Measurements from ENCODE around the gene GSTO1.
A peak's percentile ranks its signal among the peaks of the same experiment; 100 is the strongest.

Gene GSTO1

DNA sequence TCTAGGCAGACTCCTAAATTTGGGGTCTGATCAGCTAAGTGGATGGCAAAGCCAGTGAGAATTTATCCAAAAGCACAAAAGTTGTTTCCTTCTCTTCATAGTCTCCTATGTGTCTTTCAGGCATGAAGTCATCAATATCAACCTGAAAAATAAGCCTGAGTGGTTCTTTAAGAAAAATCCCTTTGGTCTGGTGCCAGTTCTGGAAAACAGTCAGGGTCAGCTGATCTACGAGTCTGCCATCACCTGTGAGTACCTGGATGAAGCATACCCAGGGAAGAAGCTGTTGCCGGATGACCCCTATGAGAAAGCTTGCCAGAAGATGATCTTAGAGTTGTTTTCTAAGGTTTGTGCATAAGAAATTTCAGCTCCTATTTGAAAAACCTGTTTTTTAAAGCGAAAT lies 4.8 kb downstream of the GSTO1 start:
- H3K27ac Mint-ChIP-seq: peak overlapping the region; percentile 97

DNA sequence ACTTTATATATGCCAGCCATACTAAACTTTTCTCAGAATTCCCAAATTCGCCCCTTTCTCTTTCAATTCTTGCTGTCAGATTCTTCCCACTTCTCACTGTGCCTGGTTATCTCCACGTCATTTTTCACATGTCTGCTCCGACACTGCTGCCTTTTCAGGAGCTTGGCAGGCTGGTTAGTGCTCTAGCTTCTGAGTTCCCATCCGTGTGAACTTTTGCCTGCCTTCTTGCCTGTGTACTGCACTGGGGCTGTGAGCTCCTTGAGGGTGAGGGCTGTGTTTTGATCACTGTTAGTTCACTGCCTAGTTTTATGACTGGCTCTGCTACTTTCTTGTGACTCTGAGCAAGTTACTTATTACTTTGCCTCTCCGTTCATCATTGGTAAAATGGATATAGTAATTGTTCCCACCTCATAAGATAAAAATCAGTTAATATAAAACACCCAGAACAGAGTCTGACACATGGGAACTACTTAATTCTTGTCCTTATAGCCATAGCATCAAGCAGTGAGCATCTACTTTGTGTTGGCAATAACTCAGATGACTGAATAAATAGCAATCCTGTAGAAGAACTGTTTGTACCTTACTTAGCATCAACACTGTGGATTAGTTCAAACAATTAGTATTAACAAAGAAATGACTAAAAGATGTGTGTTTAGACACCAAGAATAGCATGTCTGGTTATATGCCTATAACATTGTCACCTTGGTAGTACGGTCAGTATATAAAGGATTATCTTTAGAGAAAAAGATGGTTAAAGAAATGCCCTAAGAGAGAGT lies 5.5 kb downstream of the GSTO1 start:
- Mint-ChIP-seq H3K9me3 (no peaks in the 10 kb centered on the region), H3K36me3 (peaks cover 38% of the 10 kb centered on the region), H3K27me3 (no peaks in the 10 kb centered on the region), H3K4me1 (peaks cover 77% of the 10 kb centered on the region), H3K4me3 (peak overlapping the region; percentile 81), H3K27ac (peak overlapping the region; percentile 97)

More for the DNA sequence above, 4.8 kb downstream of the GSTO1 start:
- H3K4me3 Mint-ChIP-seq: peak overlapping the region; percentile 81
- no peaks in the 10 kb centered on the region for H3K9me3 Mint-ChIP-seq
- peaks cover 37% of the 10 kb centered on the region for H3K36me3 Mint-ChIP-seq
- peaks cover 73% of the 10 kb centered on the region for H3K4me1 Mint-ChIP-seq
- H3K27me3 Mint-ChIP-seq: no peaks in the 10 kb centered on the region

DNA sequence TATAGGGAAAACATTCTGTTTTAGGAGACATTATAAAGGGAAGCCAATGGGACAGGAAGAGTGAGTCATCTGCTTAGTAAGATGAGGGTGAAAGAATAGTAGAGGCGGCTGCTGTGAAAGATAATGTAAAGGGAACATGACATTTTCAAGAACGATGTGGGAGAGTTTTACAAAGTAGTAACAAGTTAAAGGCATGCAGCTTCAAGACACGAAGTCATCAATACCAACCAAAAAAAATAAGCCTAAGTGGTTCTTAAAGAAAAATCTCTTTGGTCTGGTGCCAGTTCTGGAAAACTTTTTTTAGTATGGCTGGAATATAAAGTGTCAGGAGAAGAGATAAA lies 6.1 kb downstream of the GSTO1 start:
- H3K4me1 Mint-ChIP-seq: peaks cover 81% of the 10 kb centered on the region
- H3K9me3 Mint-ChIP-seq: no peaks in the 10 kb centered on the region
- peaks cover 43% of the 10 kb centered on the region for H3K36me3 Mint-ChIP-seq
- no peaks in the 10 kb centered on the region for H3K27me3 Mint-ChIP-seq
- peak overlapping the region; percentile 97 for H3K27ac Mint-ChIP-seq
- peak overlapping the region; percentile 81 for H3K4me3 Mint-ChIP-seq

DNA sequence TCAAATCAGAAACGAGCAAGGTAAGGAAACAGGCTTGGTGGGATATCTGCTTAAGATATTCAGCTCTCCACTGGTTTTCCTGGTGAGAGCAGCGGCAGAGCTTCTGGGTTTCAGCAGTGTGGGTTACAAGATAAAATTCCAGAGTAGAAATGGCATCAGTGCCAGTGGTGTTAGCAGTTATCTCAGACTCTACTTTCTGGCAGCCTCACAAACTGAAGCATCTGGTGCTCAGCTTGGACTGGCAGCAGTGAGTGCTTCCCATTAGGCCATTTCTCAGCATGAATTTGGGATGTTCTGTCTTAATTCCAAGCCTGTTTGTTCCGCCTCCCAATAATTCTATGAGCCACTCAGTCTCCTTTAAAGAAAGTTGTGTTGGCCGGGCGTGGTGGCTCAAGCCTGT lies 7.4 kb downstream of the GSTO1 start:
- H3K4me1 Mint-ChIP-seq: peaks cover 79% of the 10 kb centered on the region
- H3K27me3 Mint-ChIP-seq: no peaks in the 10 kb centered on the region
- H3K4me3 Mint-ChIP-seq: peak overlapping the region; percentile 81
- H3K27ac Mint-ChIP-seq: peak overlapping the region; percentile 97
- peaks cover 50% of the 10 kb centered on the region for H3K36me3 Mint-ChIP-seq
- no peaks in the 10 kb centered on the region for H3K9me3 Mint-ChIP-seq

DNA sequence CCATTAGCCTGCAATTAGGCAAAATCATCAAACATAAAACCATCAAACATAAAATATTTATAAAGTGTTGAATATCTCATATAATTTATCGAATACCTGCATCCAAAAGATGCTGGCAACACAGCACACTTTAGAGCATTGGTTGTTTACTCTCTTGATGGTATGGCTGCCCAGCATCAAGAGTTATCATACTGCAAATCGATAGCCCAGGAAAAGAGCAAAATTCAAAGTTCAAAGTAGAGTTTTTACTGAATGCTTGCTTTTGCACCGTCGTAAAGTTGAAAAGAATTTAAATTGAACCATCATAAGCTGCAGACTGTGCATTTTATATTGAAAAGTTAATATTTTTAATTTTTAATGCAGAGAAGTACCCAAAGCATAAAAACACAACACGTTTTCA lies 10.1 kb downstream of the GSTO1 start:
- Mint-ChIP-seq H3K9me3 (no peaks in the 10 kb centered on the region), H3K27ac (peak overlapping the region; percentile 38), H3K4me3 (no peak overlapping the region), H3K4me1 (peaks cover 66% of the 10 kb centered on the region), H3K27me3 (no peaks in the 10 kb centered on the region), H3K36me3 (peaks cover 42% of the 10 kb centered on the region)

DNA sequence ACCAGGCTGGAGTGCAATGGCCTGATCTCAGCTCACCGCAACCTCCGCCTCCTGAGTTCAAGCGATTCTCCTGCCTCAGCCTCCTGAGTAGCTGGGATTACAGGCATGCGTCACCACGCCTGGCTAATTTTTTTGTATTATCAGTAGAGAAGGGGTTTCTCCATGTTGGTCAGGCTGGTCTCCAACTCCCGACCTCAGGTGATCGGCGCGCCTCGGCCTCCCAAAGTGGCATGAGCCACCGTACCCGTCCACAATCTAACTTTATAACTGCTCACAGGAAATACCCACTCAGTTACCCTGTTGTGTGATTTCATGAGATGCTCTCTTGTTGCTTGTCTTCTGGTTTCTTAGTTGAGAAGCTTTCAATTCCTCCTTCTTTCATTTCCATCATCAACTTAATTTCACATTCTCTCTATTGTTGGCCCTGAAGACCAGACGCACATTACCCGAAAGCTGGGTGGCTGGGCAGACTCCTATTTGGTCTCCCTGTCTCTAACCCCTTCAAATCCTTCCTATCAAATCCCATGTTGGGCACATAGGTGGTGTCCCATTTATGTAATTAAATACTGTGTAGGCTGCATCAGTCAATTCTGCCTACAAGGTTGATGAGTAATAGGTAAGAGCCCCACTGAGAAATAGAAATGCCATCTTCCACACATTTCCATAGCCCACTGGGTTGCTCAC lies 13.2 kb downstream of the GSTO1 start:
- H3K9me3 Mint-ChIP-seq: no peaks in the 10 kb centered on the region
- peak overlapping the region; percentile 98 for H3K27ac Mint-ChIP-seq
- peak overlapping the region; percentile 92 for H3K4me3 Mint-ChIP-seq
- no peaks in the 10 kb centered on the region for H3K27me3 Mint-ChIP-seq
- peaks cover 45% of the 10 kb centered on the region for H3K4me1 Mint-ChIP-seq
- peaks cover 28% of the 10 kb centered on the region for H3K36me3 Mint-ChIP-seq

DNA sequence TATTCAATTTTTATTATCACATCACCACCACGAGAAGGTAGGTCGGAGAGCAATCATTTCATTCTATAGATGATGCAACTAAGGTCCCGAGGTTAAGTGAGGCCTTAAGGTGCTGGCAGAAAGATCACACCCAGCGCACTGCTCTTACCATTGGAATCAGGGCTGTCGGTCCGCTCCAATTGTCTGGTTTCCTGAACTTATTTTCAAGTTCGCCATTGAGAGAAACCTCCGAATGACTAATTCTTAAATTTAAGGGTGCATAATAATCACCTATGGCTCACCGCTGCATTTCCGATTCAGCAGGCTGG lies 13.7 kb downstream of the GSTO1 start:
- no peaks in the 10 kb centered on the region for H3K9me3 Mint-ChIP-seq
- H3K27me3 Mint-ChIP-seq: no peaks in the 10 kb centered on the region
- peak overlapping the region; percentile 98 for H3K27ac Mint-ChIP-seq
- peaks cover 28% of the 10 kb centered on the region for H3K36me3 Mint-ChIP-seq
- peaks cover 45% of the 10 kb centered on the region for H3K4me1 Mint-ChIP-seq
- peak overlapping the region; percentile 92 for H3K4me3 Mint-ChIP-seq

DNA sequence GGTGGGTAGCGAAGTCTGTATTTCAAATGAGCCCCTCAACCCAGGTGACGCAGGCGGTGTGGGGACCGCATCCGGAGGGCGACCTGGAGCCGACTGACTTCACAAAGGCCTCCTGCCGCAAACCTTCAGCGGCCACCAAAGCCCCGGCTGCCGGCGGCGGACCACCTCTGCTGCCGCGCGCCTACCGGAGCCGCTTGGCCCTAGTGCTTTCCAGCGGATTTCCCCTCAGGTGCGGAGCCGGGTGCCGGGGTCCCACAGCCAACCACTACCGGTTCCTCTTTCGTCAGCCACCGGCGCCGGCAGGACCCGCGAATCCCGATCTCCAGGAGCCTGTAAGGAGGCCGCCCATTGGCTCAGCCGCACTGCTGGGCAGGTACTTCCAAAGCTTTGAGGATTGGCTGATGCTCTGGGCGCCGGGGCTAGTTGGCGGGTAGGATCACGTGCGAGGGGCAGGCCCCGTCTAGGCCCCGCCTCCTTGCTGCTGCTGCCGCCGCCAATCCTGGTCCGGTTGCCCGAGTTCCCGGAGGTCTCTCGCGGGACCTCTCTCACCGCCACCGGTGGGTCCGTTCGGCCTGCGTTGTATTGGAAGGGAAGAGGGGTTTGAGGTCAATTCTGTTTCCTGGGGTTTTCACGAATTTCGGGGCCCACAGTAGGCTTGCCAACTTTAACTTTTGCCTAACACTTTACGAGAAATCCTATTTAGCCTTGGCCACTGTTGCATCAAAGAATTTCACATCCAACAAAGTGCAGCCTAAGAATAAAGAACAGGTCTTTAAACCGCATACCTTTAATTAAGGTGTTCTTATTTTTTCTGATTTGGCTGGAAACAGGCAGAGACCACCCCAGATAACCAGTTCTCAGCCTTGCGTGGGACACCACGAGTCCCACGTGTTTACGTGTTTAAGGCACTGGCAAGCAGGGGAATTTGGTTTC lies 14.3 kb downstream of the GSTO1 start, which contains the start of gene GSTO2:
Gene GSTO2 (plus strand): TSS at position 472 of the 933 bp plus-strand sequence. CDS start 5,732 bp downstream, outside the sequence.
- Mint-ChIP-seq H3K27ac (peak within 1 kb of the TSS; percentile 98), H3K4me3 (peak within 1 kb of the TSS; percentile 92), H3K4me1 (peaks cover 41% of the 10 kb centered on the region), H3K9me3 (no peaks in the 10 kb centered on the region), H3K36me3 (peaks cover 24% of the 10 kb centered on the region), H3K27me3 (no peaks in the 10 kb centered on the region)

DNA sequence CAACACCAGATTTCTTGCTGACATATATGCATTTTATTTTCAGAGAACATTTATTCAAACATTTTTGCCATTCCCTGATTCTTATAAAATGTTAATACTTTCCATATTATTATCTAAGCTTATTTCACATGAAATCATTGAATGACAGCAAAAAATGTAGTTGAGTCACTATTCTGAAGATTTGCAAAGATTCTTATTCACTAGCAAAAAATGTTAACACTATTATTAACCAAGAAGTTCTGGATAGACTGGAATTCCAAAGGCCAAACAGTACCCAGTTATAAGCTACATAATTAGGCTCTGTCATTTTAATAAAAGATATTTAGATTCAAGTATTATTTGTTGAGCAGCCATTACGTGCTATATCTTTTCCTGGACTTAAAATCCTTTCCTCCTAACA lies 18.6 kb downstream of the GSTO1 start:
- Mint-ChIP-seq H3K36me3 (no peaks in the 10 kb centered on the region), H3K9me3 (no peaks in the 10 kb centered on the region), H3K4me1 (peaks cover 8% of the 10 kb centered on the region), H3K4me3 (no peak overlapping the region), H3K27ac (no peak overlapping the region), H3K27me3 (no peaks in the 10 kb centered on the region)

DNA sequence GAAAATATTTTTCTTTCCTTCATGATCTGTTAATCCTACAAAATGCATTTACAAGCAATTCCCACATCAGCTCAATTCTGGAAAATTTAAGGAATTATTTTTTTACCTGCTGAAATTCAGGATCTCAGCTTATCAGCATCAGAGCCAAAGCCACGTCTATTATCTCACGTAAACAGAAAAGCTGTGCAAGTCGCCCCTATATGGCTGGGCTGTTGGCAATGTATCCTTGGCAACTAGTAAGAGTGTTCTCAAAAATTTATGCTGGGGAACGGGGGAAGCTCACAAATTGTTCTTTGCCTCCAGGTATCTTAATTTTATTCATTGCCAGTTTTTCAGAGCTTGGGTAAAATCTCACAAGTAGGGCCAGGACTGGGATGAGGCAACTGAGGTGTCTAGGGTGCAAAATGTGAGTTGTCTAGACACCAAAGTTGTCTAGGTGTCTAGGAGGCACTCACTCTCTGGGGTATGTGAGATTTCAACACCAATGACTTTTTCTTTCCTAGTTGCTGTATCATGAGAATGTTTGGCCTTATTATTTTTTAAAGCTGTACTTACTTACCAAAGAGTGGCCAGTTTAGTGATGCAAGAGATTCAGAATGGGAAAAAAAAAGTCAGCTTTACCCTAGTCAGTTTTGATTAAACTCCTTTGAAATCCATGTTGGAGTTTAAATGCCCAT lies 19.3 kb downstream of the GSTO1 start:
- Mint-ChIP-seq H3K4me3 (no peak overlapping the region), H3K36me3 (no peaks in the 10 kb centered on the region), H3K4me1 (peaks cover 8% of the 10 kb centered on the region), H3K27me3 (no peaks in the 10 kb centered on the region), H3K9me3 (no peaks in the 10 kb centered on the region), H3K27ac (no peak overlapping the region)

DNA sequence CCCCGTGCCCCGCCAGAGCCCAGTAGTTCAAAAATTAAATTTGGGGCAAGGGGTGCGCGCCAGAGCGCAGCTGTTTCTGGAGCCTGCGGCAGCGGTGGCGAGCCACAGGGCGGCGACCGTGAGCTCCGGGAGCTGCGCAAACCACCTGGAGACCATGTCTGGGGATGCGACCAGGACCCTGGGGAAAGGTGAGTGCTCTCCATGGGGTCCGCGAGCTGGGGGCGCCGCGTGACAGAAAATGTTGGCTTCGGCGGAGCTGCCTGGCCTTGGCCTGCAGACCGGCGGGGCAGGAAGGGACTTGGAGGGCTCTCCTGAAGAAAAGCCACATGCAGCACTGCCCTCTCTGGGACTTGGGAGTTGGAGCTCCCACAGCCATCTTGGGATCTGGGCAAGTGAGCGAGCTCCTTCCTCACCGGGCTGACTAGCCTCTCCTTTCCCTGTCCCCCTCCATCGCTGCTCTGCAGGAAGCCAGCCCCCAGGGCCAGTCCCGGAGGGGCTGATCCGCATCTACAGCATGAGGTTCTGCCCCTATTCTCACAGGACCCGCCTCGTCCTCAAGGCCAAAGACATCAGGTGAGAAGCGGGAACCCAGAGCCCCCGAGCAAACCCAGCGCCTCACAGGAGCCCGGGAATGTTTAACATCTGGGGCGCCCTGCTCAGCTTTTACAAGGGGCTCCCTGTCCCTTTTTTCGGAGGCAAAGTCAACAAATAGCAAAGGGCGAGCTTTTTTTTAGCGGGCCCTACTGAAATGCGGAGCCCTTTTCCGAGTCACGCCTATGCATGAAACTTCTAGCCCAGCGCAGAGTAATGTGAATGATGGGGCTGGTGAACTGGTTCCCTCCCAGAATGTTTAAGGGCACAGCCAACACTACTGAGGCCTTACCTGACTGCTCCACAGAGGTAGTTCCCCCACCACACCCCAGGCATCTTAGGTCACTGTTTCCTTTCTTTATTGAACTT lies 20.4 kb downstream of the GSTO1 start:
- H3K4me3 Mint-ChIP-seq: peak overlapping the region; percentile 33
- H3K4me1 Mint-ChIP-seq: peaks cover 4% of the 10 kb centered on the region
- no peak overlapping the region for H3K27ac Mint-ChIP-seq
- H3K9me3 Mint-ChIP-seq: no peaks in the 10 kb centered on the region
- H3K36me3 Mint-ChIP-seq: no peaks in the 10 kb centered on the region
- no peaks in the 10 kb centered on the region for H3K27me3 Mint-ChIP-seq

DNA sequence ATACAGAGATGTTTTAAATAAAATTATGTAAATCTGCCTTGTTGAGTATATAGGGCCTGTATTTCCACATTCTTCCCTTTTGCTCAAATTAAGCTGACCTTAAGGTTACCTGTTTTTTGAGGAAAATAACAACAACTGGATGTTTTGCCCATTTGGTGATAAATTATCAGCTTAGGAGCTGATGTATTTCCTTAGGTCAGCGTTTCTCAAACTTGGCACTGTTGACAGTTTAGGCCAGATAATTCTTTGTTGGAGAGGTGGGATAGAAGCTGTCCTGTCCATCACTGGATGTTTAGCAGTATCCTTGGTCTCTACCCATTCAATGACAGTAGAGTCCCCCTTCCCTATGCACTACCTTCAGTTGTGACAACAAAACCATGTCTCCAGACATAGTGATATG lies 21.5 kb downstream of the GSTO1 start:
- Mint-ChIP-seq H3K27ac (no peak overlapping the region), H3K36me3 (no peaks in the 10 kb centered on the region)

DNA sequence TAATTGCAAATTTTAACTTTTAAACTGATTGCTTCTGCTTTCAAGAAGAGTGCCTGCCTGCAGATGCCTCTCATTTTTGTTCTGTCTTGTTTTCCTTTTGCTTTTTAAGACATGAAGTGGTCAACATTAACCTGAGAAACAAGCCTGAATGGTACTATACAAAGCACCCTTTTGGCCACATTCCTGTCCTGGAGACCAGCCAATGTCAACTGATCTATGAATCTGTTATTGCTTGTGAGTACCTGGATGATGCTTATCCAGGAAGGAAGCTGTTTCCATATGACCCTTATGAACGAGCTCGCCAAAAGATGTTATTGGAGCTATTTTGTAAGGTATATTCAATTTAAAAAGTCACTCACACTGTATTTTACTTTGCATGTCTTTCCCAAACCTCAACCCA lies 23.1 kb downstream of the GSTO1 start:
- H3K9me3 Mint-ChIP-seq: no peaks in the 10 kb centered on the region
- no peak overlapping the region for H3K4me3 Mint-ChIP-seq
- no peaks in the 10 kb centered on the region for H3K36me3 Mint-ChIP-seq
- peaks cover 4% of the 10 kb centered on the region for H3K4me1 Mint-ChIP-seq
- H3K27ac Mint-ChIP-seq: no peak overlapping the region
- no peaks in the 10 kb centered on the region for H3K27me3 Mint-ChIP-seq

More for the DNA sequence above, 21.5 kb downstream of the GSTO1 start:
- no peaks in the 10 kb centered on the region for H3K9me3 Mint-ChIP-seq
- no peak overlapping the region for H3K4me3 Mint-ChIP-seq
- H3K27me3 Mint-ChIP-seq: no peaks in the 10 kb centered on the region
- peaks cover 4% of the 10 kb centered on the region for H3K4me1 Mint-ChIP-seq

DNA sequence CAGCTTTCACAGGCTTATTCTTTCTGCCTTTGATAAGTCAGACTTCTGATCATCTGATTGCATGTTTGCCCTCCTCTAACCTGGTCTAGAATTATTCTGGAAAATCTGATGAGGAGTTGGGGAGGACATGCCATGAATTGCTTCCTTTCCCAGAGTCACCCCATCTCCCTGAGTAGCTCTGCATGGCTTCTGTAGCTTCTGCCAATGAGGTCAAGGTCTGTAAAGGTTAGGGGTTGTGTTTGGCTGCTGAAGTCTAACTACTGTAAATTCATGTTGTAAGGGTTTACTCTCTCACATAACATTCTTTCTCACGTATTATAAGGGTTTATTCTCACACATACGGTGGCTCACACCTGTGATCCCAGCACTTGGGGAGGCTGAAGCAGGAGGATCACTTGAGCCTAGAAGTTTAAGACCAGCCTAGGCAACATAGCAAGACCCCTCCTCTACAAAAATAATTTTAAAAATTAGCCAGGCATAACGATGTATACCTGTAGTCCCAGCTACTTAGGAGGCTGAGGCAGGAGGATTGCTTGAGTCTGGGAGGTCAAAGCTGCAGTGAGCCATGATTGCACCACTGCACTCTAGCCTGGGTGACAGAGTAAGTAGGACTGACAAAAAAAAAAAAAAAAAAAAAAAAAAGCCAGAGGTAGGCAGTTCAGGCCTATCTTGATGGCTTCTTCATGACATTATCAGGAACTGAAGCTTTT lies 25.0 kb downstream of the GSTO1 start:
- H3K36me3 Mint-ChIP-seq: no peaks in the 10 kb centered on the region
- H3K4me1 Mint-ChIP-seq: peaks cover 2% of the 10 kb centered on the region
- H3K27me3 Mint-ChIP-seq: no peaks in the 10 kb centered on the region
- H3K4me3 Mint-ChIP-seq: no peak overlapping the region
- no peak overlapping the region for H3K27ac Mint-ChIP-seq
- H3K9me3 Mint-ChIP-seq: no peaks in the 10 kb centered on the region
